ENCODE measurements around the gene KIAA1549. TPM values are rescaled to one million over a fixed set of nuclear protein-coding genes. Genes with fewer than 3 reads are reported as not detected.

KIAA1549 gene
- total and polyA plus RNA-seq, 2 of the 4 experiments (the other 2 are of a cell fraction) = 1.3 to 3.3 TPM

- H3K9me1 ChIP-seq (ENCODE audit: insufficient read depth, low read length) = 0 out of 2 replicates have a peak, but pooled peaks cover 3% of the 10 kb centered on the region
- H3K27me3 ChIP-seq (ENCODE audit: control insufficient read depth, insufficient read depth, low read length) = no peaks in the 10 kb centered on the region
- no peak overlapping the region for H2BK120ac ChIP-seq (ENCODE audit: low read depth, low read length)
- H4K91ac ChIP-seq (ENCODE audit: insufficient read depth, low read depth, low read length) = no peak overlapping the region
- H3K4me1 ChIP-seq (ENCODE audit: control insufficient read depth, insufficient read depth, low read length) = no peaks in the 10 kb centered on the region
- no peak overlapping the region for H2AFZ ChIP-seq (replicated peaks; ENCODE audit: low read length, poor library complexity)
- intact Hi-C loops (cut with micrococcal nuclease) = no loop called here
- H2BK15ac ChIP-seq (ENCODE audit: low read depth, low read length) = no peak overlapping the region
- no peak overlapping the region for H4K5ac ChIP-seq (ENCODE audit: low read depth, low read length)
- H3K14ac ChIP-seq (replicated peaks; ENCODE audit: low read depth, low read length) = no peak overlapping the region
- no peaks in the 10 kb centered on the region for H3K36me3 ChIP-seq (ENCODE audit: control insufficient read depth, insufficient read depth, low read length)
- no peaks in the 10 kb centered on the region for H3K9me3 ChIP-seq (ENCODE audit: control insufficient read depth, insufficient read depth, low read length)
- H2AK9ac ChIP-seq (replicated peaks; ENCODE audit: low read depth, low read length, poor library complexity) = no peak overlapping the region
- no peaks in the 10 kb centered on the region for H3K79me1 ChIP-seq (ENCODE audit: low read depth in 1 of 2, low read length in 2 of 2)
- 58% methylated on average over 1 of the region's 5 CpGs; no CpG with 5 or more reads in 1 of the 2 experiments for WGBS, 2 experiments (ENCODE audit: extremely low coverage in 2 of 2, insufficient read length in 1 of 2)
- in situ Hi-C loops (cut with MboI; ENCODE audit: low sequenced_read_pairs) = no loop called here
- H3K27ac ChIP-seq (ENCODE audit: insufficient read depth, low read length) = no peak overlapping the region
- ChIA-PET CTCF (no interaction called here), POLR2A (ENCODE audit: unreplicated experiment) (no interaction called here)
- no peak overlapping the region for H4K8ac ChIP-seq (ENCODE audit: low read depth in 2 of 2, low read length in 2 of 2)
- no TSS peak for BruUV-seq (replicated peaks)
- H3K23ac ChIP-seq (ENCODE audit: low read depth, low read length) = no peak overlapping the region
- no peak for DNase-seq
- no peaks in the 10 kb centered on the region for H4K20me1 ChIP-seq (ENCODE audit: insufficient read depth, low read length)
- TF ChIP-seq, protein P1, sequence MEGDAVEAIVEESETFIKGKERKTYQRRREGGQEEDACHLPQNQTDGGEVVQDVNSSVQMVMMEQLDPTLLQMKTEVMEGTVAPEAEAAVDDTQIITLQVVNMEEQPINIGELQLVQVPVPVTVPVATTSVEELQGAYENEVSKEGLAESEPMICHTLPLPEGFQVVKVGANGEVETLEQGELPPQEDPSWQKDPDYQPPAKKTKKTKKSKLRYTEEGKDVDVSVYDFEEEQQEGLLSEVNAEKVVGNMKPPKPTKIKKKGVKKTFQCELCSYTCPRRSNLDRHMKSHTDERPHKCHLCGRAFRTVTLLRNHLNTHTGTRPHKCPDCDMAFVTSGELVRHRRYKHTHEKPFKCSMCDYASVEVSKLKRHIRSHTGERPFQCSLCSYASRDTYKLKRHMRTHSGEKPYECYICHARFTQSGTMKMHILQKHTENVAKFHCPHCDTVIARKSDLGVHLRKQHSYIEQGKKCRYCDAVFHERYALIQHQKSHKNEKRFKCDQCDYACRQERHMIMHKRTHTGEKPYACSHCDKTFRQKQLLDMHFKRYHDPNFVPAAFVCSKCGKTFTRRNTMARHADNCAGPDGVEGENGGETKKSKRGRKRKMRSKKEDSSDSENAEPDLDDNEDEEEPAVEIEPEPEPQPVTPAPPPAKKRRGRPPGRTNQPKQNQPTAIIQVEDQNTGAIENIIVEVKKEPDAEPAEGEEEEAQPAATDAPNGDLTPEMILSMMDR (conservative IDR thresholded peaks at IDR 0.05; ENCODE audit: low read depth, low read length) = no peak
- no peak overlapping the region for H3K18ac ChIP-seq (ENCODE audit: low read depth, low read length)
- no peak overlapping the region for H3K4ac ChIP-seq (ENCODE audit: low read depth, low read length)
- no peak overlapping the region for H2AK5ac ChIP-seq (ENCODE audit: low read depth, low read length)
- no peak overlapping the region for H3K9ac ChIP-seq (ENCODE audit: low read depth, low read length)
- no peak overlapping the region for H2BK5ac ChIP-seq (ENCODE audit: low read depth, low read length, poor library complexity, severe bottlenecking)
- no peak for ATAC-seq (ENCODE audit: low read depth)
- no peak overlapping the region for H2BK20ac ChIP-seq (ENCODE audit: low read depth, low read length)
- no peak overlapping the region for H3K4me3 ChIP-seq (ENCODE audit: insufficient read depth, low read depth, low read length)
- H3K4me2 ChIP-seq (ENCODE audit: low read depth, low read length) = no peak overlapping the region
- no peak overlapping the region for H3K56ac ChIP-seq (ENCODE audit: extremely low read depth, insufficient read depth, low read length)
- dilution Hi-C loops (cut with HindIII; ENCODE audit: low sequenced_read_pairs, unreplicated experiment) = no loop called here
These were observed 147.6 kb downstream of the KIAA1549 start for GRCh38 chr7:138833596-138833995.
